NCI-H2227 (cell line): ENCODE measurements around the gene ZNF446.
"Not testable (repeated sequence)": the region's sequence is repeated elsewhere in the genome, so short reads cannot be mapped to it uniquely, and the experiment has no call there.

ENCODE experiments used
- DNase-seq: peaks from one replicate; lab custom pipeline; 2025; ENCODE audit not compliant: unreplicated experiment; lab: John Stamatoyannopoulos, UW

ZNF446 gene

GRCh38 chr19:58469241-58470013, 6.7 kb upstream of the ZNF446 start:
- no peak for DNase-seq

GRCh38 chr19:58470837-58471543, 5.2 kb upstream of the ZNF446 start:
- DNase-seq = not testable (repeated sequence)

- no peak for DNase-seq
Measured at GRCh38 chr19:58471736-58472135, 4.4 kb upstream of the ZNF446 start.

- DNase-seq = no peak
Measured at GRCh38 chr19:58473775-58474174, 2.4 kb upstream of the ZNF446 start.

- DNase-seq = no peak
Measured at GRCh38 chr19:58474291-58474996, 1.7 kb upstream of the ZNF446 start.

- DNase-seq = no peak
Measured at GRCh38 chr19:58474997-58475713, 997 bp upstream of the ZNF446 start.

GRCh38 chr19:58476498-58477015, 405 bp downstream of the ZNF446 start:
- peak; percentile 83 for DNase-seq

GRCh38 chr19:58477130-58477529, 978 bp downstream of the ZNF446 start:
- no peak for DNase-seq

GRCh38 chr19:58477871-58478270, 1.7 kb downstream of the ZNF446 start:
- no peak for DNase-seq

- no peak for DNase-seq
Measured at GRCh38 chr19:58479303-58479702, 3.2 kb downstream of the ZNF446 start.

GRCh38 chr19:58479736-58480480, 3.8 kb downstream of the ZNF446 start:
- DNase-seq = no peak

- no peak for DNase-seq
Measured at GRCh38 chr19:58480481-58480830, 4.3 kb downstream of the ZNF446 start.

GRCh38 chr19:58480831-58481230, 4.7 kb downstream of the ZNF446 start:
- no peak for DNase-seq

GRCh38 chr19:58482372-58482771, 6.2 kb downstream of the ZNF446 start:
- no peak for DNase-seq

- DNase-seq = no peak
Measured at GRCh38 chr19:58483776-58484175, 7.6 kb downstream of the ZNF446 start.

- DNase-seq = not testable (repeated sequence)
Measured at GRCh38 chr19:58484349-58484748, 8.2 kb downstream of the ZNF446 start.

- no peak for DNase-seq
Measured at GRCh38 chr19:58491393-58491792, 15.2 kb downstream of the ZNF446 start.

GRCh38 chr19:58492265-58492664, 16.1 kb downstream of the ZNF446 start:
- DNase-seq = no peak

GRCh38 chr19:58497634-58498170, 21.6 kb downstream of the ZNF446 start:
- no peak for DNase-seq
